HG02852 (cell line): ENCODE measurements around the gene TLCD3A.

Experiments
- ATAC-seq: cut with Tn5 transposase; IDR thresholded peaks from one replicate; pipeline ENCODE4 v1.9.1; 2021; ENCODE audit warnings: mild to moderate bottlenecking, moderate library complexity; ENCODE audit not compliant: unreplicated experiment

The TLCD3A gene

DNA sequence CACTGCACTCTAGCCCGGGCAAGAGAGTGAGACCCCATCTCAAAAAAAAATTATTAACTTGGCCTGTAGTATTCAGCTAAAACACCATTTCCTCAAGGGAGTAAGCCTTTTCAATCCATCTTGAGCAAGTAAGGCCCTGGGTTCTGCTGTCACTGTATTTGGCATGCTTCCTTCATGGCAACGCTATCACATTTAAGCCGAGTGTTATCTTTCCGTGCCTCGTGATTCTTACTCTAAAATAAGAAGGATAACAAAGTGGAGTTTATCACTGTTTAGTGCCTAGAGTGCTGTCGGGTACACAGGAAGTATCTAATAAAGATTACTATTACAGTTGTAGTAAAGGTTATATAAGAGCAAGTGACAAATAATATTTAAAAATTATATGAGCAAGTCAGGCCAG is 26.5 kb upstream of the TLCD3A start:
- no peak for ATAC-seq

DNA sequence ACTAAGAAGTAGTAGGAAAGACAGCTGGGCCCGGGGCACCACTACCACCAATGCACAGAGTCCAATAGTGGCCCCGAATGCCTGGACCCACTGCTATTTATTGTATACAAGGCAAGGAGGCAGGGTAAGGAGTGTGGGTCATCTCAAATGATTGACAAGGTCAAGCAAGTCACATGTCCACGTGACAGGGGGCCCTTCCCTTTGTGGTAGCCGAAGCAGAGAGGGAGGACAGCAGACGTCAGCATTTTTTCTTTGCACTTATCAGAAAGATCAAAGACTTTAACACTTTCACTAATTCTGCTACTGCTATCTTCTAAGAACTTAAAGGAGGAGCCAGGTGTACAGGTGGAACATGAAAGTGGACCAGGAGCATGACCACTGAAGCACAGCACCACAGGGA is 24.3 kb upstream of the TLCD3A start:
- ATAC-seq: no peak

DNA sequence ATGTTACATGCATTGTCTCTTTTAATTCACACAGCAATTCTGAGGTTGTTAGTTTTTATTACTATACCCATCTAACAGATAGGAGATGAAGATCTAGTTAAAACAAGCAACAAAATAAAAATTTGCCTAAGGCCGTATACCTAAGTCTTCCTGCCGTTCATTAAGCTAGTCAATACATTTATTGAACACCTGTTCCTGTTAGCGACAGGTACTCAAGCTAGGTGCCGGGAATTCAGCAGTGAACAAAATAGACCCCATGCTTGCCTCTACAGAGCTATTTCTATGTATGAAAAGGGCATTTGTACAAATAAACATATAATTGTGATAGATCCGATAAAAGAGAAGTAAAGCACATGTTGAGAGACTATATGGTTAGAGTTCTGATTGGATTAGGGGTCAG is 14.3 kb upstream of the TLCD3A start:
- ATAC-seq: no peak

DNA sequence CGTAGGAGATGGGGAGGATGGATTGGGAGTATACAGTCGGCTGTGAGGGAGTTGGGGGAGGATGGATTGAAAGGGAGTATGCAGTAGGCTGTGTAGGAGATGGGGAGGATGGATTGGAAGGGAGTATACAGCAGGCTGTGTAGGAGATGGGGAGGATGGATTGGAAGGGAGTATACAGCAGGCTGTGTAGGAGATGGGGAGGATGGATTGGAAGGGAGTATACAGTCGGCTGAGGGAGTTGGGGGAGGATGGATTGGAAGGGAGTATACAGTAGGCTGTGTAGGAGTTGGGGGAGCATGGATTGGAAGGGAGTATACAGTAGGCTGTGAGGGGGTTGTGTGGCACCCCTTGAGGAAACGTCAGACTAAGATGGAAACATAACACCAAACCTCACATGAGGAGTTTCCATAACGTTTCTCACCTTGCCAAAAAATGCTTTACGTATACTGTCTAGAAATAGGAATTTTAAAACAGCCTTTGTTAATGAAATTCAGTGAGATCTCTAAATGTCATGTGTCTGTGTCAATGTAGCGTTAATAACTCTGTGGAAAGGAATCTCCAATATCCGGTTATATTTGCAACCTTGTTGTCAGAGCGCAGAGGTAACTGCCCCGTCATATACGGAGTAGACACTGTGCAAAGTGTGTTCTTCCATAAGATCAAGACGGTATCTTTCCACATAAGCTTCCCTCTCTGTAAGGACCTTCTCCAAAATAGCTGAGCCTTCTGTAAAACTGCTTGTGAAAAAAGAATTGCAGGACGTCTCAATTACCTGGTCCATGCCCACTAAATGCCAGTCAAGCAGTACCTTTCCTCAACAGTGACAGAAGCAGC is 11.5 kb upstream of the TLCD3A start:
- ATAC-seq: no peak

DNA sequence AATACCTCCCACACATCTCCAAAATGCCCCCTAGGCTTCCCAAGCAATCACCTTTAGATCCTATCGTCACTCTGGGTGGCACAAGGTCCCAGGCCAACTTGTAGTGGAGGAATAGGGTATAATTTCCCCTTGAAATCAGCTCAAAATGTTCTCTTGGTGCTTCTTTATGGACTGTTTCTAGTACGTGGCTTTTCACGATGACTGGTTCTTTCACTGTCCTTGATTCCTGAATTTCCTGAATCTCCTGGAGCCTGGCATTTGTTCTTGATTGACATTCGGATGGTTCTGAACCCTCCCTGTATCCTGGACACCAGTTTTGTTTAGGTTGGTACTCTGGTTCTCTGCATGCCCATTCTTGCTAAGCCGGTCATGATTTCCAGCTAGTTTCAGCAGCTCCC is 10.9 kb upstream of the TLCD3A start:
- ATAC-seq: no peak

DNA sequence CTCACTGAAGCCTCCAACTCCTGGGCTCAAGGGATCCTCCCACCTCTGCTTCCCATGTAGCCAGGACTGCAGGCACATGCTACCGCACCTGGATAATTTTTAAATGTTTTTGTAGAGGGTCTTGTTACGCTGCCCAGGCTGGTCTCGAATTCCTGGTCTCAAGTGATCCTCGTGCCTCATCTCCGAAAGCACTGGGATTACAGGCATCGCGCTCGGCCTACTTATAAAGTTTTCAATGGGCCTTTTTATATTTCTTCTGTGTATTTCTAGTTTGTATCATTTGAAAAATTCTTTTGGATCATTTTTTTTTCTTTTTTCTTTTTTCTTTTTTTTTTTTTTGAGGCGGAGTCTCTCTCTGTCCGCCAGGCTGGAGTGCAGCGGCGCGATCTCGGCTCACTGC is 7.3 kb upstream of the TLCD3A start:
- no peak for ATAC-seq

DNA sequence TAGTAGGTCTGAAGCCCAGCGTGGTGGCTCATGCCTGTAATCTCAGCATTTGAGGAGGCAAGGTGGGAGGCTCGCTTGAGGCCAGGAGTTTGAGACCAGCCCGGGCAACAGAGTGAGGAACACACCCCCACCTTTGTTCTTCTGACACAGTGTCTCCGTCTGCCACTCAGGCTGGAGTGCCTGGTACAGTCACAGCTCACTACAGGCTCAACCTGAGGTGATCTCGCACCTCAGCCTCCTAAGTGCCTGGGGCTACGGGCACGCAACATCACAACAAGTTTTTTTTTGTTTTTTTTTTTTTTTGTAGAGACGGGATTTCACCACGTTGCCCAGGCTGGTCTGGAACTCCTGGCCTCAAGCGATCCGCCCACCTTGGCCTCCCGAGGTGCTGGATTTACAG is 6.7 kb upstream of the TLCD3A start:
- no peak for ATAC-seq

DNA sequence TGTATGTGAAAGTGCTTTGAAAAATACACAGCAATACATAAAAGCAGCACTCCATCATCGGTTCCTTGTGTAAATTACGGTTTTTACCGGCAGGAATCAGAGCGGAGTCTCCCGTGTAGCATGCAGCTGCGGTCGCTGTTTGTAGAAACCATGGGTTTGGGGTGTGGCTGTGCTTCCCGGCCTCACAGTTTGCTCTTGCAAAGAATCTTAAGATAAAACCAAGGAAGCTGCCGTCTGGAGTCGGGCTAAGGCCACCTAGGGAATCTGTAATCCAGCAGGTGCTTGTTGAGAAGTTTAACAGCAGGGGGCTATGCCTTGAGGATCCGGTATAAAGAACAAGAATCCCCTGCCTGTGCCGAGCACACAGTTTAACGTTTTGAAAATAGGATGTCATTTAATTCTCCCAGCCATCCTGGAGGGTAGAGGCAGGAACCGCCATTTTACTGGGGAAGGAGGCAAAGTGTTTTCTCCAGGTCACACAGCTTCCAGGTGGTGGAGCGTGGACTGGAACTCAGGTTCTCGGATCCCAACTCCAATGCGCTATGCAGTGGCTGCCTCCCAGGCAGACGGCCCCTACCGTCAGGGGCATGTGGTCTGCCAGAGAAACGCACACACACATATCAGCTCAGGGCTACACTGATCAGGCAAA is 6.0 kb upstream of the TLCD3A start:
- no peak for ATAC-seq

DNA sequence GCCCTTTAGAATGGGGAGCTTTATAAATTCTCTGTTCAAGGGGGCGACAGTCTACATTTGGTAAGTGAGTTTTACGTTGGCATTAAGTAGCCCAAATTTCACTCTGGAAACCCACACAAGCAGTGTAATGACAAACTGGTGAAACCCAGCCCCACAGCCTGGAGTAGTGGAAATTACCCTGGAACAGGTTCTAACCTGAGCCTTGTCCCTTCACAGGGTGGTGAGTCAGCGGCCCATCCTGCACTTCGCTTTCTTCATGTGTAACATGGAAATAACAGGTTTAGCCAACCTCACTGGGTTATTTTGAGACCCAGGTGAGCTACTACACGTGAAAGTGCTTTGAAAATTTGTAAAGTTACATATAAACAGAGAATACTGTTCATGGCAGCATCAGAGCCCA is 3.5 kb upstream of the TLCD3A start:
- ATAC-seq: no peak

DNA sequence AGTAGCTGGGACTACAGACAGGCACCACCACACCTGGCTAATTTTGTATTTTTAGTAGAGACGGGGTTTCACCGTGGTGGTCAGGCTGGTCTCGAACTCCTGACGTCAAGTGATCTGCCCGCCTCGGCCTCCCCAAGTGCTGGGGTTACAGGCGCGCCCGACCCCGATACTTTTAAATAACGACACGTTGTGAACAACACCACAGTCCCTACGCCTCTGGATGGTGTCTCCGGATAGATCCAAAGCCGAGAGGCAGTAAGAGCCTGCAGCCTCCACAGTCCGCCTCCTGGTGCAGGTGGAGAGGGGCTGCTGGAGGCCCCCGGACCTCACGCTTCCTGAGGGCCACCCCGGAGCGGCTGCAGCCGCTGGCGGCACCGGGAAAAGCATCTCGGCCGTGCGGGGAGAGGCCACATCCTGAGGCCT is 741 bp upstream of the TLCD3A start:
- peak; percentile 27 for ATAC-seq

DNA sequence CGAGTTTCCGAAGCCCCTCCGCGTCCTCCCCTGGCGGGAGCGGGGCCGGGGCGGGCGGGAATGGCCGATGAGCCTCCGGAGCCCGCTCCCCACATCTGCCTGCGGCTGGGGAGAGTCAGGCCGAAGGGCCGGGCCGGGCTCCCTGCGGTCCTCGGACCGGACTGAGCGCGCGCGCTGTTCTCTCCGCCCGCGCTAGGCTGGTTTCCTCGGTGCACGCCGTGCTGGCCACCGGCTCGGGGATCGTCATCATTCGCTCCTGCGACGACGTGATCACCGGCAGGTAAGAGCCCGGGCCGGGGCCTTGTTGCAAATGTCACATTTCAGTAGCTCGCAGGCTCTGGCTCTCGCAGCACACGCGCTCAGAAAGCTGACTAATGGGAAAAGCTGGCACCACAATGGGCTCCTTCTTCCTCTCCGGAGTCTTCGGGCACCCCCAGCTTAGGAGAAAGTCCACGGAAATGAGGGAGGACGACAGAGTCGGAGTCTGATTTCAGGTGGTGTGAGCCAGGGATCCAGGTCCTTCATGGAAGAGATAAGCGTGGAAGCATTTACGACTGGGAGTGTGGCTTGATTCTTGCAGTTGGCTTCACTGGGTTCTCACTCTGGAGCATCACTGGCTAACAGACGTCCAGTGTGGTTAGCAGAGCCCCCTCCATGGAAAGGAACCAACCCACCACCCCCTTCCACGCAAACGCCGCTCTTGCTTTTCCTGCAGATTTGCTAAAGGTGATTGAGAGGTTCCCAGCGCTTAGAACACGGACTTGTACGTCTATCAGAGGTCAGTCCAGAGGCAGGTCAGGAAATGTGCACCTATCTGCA is 715 bp downstream of the TLCD3A start:
- peak; percentile 24 for ATAC-seq

DNA sequence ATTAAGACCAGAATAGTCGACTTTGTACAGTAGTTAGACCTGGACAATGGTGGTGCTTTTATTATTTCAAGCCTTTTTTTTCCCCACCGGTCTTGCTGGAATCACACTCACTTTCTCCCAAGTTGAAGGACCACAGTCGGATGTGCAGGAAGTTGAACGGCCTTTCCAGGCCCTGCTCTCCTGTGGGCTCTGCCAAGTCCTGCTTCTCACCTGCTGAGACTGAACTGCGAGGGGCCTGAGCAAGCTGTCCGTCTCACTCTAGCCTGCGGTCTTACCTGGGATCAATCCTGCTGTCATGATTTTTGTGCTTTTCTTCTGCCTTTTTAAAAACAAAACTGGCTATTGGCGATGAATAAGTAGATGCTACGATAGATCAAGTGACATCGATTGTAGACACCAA is 1.3 kb downstream of the TLCD3A start:
- no peak for ATAC-seq

DNA sequence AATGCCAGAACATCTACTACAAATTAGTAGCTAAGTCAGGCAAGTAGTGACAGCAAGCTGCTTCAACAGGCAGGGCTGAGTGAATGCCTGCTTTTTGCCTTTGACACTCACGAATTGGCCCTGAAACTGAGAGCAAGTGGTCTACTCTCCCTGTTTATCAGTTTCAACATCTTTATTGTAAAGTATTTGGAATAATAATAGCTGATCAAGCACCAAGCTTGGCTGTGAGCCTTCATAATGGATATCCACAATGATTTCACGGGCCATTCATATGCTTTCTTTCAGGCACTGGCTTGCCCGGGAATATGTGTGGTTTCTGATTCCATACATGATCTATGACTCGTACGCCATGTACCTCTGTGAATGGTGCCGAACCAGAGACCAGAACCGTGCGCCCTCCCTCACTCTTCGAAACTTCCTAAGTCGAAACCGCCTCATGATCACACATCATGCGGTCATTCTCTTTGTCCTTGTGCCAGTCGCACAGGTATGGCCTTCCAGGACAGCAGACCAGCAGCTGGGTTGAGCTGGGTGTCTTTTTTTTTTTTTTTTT is 5.2 kb downstream of the TLCD3A start:
- ATAC-seq: no peak

DNA sequence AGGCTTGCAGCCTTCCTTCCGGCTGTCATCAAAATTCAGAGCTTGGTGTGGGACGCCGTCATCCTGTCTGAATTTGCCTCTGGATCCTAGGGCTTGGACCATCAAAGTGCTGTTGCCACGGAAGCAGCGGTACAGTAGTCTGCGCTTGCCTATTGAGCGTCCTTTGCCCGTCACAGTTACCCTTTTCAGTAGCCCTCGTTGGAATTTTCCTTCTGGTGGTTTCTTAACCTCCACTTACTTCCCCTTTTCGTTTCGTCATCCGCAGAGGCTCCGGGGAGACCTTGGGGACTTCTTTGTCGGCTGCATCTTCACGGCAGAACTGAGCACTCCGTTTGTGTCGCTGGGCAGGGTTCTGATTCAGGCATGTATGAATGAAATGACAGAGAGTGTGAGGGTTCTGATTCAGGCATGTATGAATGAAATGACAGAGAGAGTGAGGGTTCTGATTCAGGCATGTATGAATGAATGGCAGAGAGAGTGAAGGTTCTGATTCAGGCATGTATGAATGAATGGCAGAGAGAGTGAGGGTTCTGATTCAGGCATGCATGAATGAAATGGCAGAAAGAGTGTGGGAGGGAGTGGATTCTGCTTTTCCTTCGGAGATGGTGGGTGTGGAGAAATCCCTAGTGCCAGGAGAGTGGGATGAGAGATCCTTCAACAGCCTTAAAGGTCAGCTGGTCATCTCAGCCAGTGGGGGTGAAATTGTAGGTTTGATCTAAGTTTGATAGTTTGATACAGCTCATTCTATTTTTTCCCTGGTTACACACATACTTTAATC is 8.0 kb downstream of the TLCD3A start:
- ATAC-seq: peak; percentile 73

DNA sequence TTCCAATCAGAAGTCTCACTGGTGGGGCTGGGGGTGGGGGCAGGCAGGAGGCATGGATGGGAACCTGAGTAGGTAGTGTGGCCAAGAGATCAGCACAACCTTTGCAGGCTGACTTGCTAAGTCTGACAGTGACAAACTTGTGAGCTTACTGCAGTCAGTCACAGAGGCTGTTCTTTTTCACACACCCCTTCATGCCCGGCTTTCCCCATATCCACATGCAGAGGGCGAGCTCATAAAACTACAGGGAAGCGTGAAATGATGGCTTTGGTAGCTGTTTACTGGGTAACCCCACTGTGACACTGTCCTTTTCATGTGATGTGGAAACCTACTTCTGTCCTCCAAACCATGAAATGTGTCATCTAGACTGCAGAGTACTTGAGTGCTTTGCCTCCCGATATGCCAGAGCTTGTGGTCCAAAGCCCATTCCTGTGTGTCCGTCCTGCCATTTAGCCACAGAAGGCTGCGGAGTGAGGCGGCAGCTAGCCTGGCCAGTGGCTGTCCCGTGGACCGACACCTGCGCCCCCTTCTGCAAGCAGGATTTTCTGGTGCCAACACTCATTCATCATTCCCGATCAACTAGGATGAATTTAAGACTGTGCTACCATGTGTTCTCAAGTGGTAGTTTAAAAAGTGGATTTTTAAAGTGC is 9.9 kb downstream of the TLCD3A start:
- no peak for ATAC-seq

DNA sequence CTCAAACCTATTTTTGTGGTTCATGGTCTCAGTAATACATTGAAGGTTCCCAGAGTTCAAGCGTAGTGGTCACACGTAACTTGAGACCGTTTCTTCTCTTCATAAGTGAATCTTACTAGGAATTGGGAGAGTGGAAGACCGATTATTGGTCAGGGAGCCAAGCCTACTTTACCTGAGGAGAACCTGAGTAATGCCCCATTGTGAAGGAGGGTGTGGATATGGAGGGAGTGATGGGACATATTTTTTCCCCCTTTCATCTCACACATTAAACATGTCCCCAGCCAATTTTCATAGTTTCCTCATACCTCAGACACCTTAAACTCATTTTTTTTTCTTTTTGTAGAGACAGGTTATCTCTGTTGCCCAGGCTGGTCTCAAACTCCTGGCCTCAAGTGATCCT is 10.7 kb downstream of the TLCD3A start:
- no peak for ATAC-seq

DNA sequence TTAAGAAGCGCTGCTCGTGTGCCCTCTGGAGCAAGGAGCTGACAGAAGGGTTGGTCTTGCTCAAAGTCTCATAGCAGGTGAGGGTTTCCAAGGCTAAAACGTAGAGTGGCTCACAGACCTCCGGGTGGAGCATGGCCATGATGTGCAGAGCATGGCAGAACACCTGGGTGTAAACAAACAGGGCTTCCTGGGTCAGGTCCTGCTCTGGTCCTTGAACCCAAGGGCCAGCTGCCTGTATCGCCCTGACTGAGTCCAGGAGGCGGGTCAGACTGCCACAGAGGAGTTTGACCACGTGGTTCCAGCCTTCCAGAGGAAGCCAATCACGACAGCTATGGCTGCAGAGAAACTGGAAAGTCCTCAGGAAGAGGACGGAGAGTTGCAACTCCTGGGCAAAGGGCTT is 12.5 kb downstream of the TLCD3A start:
- ATAC-seq: no peak

DNA sequence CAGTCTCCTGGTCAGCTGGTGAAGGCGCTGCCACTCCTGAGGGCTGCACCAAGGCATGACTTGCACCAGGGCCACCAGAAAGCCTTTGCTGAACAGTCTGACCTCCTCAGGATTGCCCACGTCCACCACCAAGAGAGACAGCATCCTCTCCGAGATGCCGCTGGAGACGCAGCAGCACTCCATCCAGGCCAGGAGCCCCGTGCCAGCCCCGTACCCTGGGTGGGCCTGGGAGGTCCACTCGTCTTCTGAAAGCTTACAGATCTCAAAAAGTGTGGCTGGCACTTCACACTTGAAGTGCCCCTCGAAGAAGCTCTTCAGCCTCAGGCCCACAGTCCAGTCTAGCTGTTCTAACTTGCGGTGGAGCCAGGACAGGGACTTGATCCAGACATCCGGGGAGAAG is 13.0 kb downstream of the TLCD3A start:
- no peak for ATAC-seq

DNA sequence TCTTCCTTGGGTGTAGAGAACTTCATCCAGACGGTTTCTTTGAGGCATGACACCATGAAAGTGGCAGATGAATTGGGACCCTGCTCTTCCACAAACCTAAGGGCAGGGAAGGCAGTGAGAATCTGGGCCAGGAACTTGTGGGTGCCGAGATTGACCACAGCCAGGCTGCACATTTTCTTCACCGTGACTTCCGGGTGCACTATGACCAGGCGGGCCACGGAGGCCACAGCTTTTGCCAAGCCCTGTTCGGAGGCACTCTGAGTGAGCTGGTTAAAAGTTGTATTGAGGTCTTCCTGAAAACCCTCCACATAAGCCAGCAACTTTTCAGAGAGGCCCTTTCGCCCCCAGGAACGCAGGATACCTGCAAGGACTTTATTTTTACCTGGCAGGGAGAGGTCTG is 13.8 kb downstream of the TLCD3A start:
- ATAC-seq: no peak
